CD4-positive, alpha-beta T cell treated with Interleukin-10 for 1 hour (primary cell): Measurements from ENCODE around the gene OR10A7.
A peak's percentile ranks its signal among the peaks of the same experiment; 100 is the strongest.
"Not testable (repeated sequence)": the region's sequence is repeated elsewhere in the genome, so short reads cannot be mapped to it uniquely, and the experiment has no call there.

Source experiments
- DNase-seq: peaks from one replicate; pipeline ENCODE4 v3.0.0-alpha.2; 2020

OR10A7 gene, protein sequence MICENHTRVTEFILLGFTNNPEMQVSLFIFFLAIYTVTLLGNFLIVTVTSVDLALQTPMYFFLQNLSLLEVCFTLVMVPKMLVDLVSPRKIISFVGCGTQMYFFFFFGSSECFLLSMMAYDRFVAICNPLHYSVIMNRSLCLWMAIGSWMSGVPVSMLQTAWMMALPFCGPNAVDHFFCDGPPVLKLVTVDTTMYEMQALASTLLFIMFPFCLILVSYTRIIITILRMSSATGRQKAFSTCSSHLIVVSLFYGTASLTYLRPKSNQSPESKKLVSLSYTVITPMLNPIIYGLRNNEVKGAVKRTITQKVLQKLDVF

DNA sequence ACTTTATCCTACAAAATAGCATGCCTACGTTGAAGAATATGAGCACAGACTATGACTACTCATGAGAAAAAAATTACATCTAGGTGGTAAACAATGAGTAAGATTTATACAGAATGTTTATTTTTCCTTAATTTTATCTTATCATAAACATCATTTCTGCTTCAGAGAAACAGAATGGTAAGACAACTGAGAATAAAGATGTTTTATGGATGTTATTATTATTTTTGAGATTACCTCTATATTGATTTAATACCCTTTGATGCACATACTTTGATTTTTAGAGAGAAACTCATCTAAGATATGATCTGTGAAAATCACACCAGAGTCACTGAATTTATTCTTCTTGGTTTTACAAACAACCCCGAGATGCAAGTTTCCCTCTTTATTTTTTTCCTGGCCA lies at the start of gene OR10A7:
Gene OR10A7 (plus strand): TSS at position 301 of the 400 bp plus-strand sequence. CDS start 0 bp downstream, at position 301.
- no peak for DNase-seq

DNA sequence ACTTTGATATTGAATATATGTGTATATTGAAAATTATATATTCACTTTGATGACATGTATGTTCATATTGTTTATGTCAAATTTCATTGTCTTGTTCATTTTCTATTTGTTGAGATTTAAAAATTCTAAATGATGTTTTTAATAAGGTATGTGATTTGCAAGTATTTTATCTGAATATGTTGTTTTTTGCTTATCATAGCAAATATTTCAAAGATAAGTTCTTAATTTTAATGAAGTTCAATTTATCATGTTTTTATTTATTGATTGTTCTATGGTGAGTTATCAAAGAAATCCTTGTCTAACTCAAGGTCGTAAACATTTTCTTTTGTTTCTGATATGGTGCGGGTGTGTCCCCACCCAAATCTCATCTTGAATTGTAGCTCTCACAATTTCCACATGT lies 49.4 kb upstream of the OR10A7 start:
- DNase-seq: no peak

DNA sequence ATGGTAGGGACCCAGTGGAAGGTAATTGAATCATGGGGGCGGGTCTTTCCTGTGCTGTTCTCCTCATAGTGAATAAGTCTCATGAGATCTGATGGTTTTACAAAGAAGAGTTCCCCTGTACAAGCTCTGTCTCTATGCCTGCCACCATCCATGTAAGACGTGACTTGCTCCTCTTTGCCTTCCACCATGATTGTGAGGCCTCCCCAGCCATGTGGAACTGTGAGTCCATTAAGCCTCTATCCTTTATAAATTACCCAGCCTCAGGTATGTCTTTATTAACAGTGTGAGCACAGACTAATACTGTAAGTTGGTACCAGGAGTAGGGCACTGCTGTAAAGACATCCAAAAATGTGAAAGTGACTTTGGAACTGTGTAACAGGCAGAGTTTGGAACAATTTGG lies 49.0 kb upstream of the OR10A7 start:
- DNase-seq: not testable (repeated sequence)

DNA sequence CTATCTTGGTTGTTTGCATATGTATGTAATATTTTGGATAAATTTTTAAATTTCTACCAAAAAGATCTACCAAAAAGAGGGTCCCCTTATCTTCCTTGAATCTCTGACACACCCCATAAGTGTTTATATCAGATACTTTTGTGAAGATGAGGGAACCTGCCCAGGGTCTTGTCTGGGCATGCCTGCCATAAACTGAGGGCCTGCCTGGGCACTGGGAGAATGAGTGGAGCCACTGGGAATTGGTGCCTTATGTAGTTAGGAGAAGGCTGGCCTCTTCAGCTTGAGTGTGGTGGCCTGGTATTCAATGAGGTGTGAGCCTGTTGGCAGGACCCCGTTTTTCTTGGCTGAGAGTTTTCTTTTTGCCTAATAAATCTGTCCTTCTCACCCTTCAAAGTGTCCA lies 48.1 kb upstream of the OR10A7 start:
- no peak for DNase-seq

DNA sequence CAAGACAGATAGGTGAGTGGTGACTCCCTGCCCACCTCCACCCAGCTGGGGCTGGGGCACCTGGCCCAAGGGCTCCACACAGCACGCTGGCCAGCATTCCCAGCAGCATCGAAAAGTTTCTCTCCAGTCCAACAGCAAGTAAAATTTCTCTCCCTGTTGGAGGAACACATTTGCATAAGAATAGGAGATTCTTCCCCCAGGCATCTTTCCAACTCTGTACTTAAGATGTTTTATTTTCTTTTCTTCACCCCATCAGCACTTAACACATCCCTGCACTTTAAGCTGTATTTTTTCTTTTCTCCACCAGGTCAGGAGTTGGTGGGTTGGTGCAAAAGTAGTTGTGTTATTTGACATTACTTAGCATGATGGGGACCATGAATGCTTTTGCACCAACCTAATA lies 47.4 kb upstream of the OR10A7 start:
- no peak for DNase-seq

DNA sequence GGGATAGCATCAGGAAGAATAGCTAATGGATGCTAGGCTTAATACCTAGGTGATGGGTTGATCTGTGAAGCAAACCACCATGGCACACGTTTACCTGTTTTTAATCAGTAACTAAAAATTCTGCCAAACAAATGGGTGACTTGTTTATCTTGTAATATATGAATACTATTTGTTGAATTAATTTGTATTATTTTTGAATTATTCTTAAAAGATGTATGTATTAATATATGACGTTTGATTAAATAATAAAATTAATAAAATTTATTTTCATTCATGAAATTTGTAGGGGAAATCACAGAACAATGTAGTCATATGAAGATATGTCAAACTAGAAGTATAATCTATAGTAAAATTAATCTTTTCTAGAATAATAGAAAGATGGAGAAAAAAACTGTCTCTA lies 32.3 kb upstream of the OR10A7 start:
- DNase-seq: no peak

DNA sequence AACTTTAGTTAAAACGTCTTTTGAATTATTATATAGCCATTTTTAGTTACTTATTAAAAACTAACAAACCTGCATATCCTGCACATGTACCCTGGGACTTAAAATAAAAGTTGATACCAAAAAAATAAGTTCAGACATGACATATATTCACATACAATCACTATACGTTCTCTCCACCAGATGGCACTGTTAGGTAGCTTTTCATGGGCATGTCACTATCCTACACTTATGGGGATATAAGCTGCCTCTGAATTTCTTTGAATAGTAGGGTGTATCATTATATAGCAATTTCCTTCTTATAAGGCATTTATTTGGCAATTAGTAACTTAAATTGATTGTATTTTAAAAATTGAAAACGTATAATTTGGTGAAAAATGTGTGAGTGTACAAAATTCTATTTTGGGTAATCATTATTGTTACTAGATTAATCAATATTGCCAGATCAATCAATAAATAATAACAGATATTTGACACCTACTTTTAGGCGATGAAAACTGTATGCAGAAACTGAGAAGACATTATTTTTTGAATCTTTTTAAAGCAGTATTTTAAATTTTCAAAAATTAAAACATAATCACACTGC lies 31.8 kb upstream of the OR10A7 start:
- DNase-seq: peak; percentile 75

DNA sequence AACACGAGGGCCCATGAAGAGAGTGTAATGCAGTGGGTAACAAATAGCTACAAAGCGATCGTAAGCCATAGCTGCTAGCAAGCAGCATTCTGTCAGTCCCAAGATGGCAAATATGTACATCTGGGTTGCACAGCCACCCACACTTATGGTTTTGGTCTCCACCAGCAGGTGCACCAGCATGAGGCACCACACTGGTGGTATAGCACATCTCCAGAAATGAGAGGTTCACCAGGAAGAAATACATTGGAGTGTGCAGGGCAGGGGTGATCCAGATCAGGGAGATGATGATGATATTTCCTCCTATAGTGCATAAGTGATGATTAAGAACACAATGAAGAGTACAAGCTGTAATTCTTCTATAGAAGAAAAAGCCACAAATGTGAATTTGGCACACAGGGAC lies 26.4 kb upstream of the OR10A7 start:
- DNase-seq: no peak

DNA sequence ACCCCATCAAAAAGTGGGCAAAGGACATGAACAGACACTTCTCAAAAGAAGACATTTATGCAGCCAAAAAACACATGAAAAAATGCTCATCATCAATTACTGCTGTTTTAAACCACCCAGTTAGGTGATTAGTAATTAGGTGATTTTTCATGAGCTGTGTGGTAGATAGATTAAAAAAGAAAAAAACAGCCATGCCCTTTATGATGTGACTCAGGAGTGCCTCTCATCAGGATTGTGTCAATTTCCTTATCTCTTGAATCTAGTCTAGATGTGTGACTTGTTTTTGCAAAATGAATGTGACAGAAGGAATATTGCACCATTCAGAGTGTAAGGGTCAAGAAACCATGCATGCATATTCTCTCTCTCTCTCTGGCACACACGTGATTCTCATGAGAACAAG lies 5.7 kb downstream of the OR10A7 start:
- no peak for DNase-seq

DNA sequence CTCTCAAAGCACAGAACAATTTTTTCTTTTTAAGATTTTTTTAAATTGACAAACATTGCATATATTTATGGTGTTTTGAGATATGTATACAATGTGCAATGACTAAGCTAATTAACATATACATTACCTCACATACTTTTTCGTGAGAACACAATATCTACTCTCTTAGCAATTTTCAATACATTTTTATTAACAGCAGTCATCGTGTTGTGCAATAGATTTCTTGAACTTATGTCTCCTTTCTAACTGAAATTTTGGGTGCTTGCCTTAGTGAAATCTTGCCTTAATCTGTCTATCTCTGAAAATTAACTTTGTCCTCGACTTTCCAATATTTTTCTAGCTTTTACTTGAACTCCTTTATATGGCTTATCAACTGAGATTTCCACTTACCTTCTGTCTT lies 6.8 kb downstream of the OR10A7 start:
- no peak for DNase-seq

DNA sequence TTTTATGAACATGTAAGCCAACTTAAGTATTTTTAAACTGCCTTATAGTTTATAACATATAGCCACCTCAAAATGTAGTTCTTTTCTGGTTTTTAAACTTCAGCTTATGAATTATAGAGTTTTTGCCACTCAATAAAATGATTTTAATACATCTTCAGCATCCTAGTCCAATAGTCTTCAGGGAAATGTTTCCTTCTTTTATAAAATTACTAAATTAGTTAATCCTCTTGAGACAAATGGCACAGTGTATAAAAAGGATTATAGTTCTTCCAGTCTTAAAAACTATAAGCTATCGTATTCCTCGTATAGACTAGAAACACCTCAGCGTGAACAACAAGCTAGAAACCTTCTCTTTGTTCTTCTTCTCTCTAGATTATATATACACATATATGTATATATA lies 23.5 kb downstream of the OR10A7 start, which contains the start of gene OR6C74:
Gene OR6C74 (plus strand): TSS at position 301 of the 400 bp plus-strand sequence. CDS start 2,679 bp downstream, outside the sequence.
- no peak for DNase-seq

DNA sequence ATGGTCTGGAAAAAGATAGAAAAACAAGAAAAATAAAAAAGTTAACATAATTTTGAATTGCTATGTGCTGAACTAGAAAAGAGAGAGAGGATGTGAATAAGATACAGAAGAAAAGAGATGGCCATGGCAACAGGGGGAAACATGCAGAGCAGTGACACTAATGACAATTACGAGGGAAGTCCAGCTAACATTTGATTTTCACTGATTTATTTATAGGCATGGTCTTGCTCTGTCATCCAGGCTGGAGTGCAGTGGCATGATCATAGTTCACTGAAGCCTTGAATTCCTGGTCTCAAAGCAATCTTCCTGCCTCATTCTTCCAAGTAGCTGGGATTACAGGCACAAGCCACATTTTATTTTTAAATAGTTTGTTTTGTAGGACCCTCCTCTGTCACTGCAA lies 25.3 kb downstream of the OR10A7 start:
- DNase-seq: no peak

DNA sequence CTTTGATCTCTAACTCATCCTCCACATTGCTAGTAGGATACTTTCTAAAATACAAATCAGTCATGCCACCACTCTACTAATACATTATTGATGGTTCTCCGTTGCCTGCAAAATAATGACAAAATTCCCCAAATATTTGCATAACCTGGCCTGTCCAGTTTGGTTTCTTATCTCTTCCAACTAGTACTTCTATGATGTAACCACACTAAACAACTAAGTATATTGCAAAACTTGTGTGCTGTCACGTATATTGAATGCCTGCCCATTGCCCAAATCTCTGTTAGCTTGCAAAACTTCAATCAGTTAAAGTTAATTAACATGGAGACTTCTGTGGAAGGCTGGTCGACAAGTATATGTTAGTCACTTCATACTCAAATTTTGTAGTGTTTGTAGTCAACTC lies 30.1 kb downstream of the OR10A7 start:
- no peak for DNase-seq

DNA sequence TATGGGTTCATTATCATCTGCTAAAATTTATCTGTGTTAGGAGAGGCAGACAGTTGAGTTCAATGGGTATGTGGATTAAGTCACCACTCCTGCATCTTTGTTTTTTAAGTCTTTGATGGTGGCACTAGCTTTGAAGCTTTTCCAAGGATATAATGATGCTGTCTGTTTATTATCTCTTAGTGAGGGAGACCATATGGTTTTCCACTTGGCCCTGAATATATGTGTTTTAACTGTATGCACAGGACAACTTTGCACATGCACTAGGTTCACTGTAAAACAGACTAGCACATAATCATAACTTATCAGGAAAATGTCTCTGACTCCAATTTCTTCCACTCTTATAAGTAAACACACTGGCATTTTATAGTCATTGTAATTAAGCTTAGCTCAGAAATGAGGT lies 32.5 kb downstream of the OR10A7 start:
- DNase-seq: no peak

DNA sequence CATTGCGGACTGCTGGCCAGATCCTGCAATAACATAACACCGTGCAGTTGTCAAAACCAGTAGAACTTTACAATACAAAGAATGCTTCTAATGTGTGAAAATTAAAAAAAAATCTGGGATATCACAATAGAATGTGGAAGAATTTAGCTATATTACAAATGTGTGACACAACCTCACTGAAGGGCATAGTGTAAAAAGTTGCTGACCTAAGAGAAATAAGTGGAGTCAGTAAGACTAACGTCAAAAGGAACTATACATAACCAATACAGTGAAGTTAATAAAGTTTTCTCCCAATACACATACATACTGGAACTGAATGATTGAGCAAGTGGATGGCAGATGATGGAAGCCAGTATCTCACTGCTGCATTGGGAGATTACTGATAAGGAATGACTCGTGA lies 36.0 kb downstream of the OR10A7 start:
- no peak for DNase-seq

DNA sequence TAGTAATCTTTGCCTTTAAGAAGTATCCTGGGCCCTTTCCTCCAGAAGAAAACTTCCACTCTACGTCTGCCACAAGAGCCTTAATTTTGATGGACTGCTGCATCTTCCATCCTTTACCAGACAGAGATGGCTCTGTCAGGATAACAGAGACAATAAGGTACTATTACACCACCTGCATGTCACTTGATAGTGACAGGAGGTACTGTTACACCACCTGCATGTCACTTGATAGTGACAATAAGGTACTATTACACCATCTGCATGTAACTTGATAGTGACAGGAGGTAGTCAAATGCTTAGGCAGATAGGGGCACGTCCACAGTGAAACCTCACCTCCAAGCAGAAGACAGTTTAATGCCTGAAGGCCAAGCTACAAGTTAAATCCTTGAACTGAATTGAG lies 37.5 kb downstream of the OR10A7 start:
- no peak for DNase-seq
